ENCODE data around the gene DOCK2.
"Not testable (repeated sequence)": the region's sequence is repeated elsewhere in the genome, so short reads cannot be mapped to it uniquely, and the experiment has no call there.

The DOCK2 gene

DNA sequence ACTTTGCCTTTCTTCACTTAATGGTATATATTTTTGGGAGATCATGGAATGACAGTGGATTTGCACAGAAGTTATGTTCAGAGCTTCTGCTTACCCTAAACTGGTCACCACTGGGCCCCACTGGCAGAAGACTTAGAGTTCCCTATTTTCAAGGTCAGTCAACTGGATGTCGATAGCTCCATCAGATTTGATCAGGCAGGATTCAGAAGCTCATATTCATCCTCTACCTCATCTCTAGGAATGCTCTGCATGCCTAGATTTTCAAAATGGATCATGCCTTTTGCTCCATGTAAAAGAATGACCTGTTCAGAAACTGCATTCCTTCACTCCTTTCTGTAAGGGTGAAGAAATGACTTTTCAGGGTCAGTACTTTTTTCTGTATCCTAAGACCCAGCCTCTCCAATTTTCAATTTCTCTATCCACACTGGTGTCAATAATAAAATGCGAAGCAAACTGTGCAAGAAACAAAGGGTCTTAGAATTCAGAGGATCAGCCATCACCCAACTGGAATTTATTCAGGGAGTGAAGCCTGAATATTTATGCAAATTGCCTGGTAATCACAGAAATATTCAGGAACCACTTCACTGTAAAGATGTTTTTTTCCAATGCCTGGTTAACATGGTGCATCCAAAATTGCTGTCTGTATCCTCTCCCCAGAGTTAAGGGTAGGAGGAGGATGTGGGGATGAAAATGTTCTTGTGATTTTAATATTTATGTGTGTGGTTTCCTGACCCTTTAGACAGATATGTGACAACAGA, 125.4 kb downstream of the DOCK2 start:
- DNase-seq = no peak

DNA sequence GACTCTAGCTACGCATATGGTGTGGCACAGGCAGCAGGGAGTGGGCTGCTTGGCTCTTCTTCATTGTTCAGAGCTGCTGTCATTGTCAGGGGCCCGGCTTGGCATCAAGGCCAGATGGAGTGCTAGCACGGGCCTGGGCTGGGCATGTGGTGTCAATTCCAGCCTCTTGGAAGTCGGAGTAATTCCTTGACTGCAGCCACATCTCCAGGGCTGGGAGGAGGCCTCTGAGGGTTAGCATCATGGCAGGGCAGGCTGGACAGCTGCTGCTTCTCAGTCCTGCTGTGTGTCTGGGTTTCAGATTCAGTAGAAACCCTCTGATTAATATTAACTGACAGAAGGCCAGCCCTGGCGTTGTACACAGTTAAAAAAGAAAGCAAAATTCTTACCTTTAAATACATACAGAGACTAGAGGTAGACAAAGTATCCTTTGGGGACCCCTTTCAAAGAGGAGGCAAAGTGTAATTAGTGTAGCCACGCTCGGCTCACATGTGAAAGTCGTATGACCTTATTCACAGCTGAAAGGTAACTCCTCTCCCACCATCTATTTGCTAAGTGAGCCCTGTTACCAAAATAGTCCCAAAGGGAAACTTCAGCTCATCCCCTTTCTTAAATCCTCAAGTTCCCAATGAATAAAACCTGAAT, 126.4 kb downstream of the DOCK2 start:
- no peak for DNase-seq

DNA sequence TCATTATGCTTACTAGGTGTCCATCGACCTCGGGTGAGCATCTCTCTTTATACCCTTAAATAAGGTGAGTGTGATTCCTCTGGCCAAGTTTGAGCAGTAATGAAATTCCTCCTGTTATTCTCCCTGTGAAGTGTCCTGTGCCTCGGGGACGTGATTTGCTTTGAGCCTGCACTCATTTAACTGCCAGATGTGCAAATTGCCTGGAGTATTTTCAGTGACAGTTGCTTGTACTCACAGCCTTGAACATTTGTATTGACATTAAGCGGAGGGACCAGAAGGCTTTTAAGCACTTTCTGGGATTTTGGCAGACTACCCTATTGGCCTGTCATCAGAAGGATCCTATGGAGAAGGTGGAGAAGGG, 126.9 kb downstream of the DOCK2 start:
- no peak for DNase-seq

- no peak for DNase-seq
Measured at GRCh38 chr5:169765176-169765996, 128.3 kb downstream of the DOCK2 start.

DNA sequence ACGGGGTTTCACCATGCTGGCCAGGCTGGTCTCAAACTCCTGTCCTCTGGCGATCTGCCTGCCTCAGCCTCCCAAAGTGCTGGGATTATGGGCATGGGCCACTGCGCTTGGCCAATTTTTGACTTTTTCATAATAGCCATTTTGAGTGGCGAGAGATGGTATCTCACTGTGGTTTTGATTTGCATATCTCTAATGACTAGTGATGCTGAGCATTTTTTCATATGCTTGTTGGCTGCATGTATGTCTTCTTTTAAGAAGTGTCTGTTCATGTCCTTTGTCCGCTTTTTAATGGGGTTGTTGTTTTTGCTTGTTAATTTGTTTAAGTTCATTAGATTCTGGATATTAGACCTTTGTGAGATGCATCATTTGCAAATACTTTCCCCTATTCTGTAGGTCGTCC, 129.9 kb downstream of the DOCK2 start:
- not testable (repeated sequence) for DNase-seq

GRCh38 chr5:169767938-169768337, 130.9 kb downstream of the DOCK2 start:
- DNase-seq = no peak

DNA sequence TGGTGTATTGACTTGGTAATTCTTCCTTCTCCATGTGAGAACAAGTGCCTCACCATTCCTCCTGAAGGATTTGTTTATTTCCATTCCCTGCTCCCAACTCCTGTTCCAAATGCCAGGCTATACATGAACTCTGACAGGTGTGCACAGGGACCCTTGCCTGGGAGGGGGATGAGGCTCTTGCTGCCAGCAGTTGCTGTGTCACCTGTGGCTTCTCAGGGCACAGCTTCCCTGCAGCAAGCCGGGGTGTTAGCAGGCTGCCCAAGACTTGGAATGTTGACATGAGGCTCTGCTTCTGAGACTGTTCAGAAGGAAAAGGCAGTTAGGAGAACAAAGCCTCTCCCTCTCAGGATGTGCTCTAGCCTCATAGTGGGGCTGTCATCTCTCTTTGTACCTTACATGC, 131.3 kb downstream of the DOCK2 start:
- no peak for DNase-seq

DNA sequence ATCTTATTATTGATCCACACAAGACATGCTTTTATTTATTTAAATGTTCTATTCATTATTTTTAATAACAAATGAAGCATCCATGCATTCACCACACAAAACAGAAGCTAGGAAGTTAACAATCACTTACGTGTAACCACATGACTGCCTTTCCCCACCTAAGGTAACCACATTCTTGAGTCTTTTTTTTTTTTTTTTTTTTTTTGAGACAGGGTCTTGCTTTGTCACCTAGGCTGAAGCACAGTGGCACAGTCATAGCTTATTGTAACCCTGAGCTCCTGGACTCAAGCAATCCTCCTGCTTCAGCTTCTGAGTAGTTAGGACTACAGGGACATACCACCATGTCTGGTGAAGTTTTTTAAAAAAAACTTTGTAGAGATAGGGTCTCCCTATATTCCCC, 133.0 kb downstream of the DOCK2 start:
- no peak for DNase-seq

DNA sequence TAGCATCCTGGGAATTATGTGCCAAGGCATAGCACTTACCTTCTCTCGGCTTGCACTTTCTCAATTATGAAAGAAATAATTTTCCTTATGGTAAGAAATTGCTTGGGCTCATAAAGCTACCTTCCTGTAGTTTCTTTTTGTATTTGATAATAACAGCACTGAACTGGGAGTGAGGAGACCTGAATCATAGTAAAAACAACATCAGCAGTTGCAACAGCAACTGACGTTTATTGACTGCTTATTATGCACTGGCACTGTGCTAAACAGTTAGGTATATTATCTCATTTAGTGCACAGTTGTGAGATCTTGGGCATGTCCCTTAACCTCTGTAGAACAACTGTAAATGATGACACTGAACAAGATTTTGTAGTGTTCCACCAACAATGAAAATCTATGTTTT, 135.2 kb downstream of the DOCK2 start:
- DNase-seq = no peak

GRCh38 chr5:169772688-169773087, 135.6 kb downstream of the DOCK2 start:
- no peak for DNase-seq

DNA sequence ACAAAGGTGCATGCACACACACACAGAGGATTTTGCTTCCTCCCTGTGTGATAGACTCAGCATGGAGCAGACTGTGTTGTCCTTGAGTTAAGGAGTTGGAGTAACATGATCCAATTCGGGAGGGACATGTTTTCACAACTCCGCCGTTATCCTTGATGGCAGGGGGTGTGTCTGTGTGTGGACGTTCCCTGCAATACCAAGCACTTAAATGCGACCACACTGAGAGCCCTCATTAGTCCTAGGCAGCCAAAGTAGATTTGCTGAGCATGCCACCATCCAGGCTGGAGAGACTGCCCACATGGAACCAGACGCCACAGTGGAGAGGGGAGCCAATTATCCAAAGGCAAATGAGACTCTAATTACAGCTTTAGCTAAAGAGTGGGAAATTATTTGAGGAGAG, 140.1 kb downstream of the DOCK2 start:
- no peak for DNase-seq

DNA sequence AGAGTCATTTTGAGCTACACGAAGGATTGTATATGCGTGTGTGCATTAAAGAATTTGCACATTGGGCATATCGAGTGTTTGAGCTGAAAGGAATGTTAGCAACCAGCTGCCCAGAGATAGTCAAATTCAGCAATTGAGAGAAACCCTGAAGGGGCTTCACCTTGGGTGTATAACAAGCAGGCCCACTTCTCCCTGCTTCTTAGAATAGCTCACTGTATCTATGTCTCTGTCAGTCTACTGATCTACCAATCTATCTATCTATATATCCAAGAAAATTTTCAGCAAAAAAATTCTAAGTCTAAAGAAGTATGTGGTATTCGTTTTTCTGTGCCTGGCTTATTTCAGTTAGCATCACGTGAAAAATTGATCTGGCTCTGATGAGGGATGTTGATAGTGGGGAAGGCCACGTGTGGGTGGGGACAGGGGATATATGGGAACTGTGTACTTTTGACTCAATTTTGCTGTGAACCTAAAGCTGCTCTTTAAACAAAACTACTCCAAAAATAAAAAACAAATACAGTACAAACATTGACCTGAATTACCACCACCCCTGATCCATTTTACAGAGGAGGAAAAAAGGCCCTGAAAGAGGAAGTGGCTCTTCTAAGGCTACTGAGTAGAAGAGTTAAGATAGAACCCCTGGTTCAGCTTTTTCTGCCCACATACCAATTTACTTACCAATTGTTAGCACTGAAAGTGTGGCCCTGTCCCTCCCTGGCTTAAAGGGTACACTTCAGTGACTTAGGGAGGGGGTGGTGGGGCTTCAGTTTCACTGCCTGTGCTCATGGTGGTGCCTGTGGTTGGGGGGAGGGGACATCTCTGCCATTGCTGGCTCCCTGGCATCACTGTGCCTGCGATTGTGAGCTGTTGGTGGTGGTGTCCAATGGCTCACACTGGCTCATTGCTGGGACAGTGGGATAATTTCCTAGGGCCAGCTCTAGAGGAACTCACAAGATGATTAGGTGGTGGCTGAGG, 141.8 kb downstream of the DOCK2 start:
- no peak for DNase-seq

DNA sequence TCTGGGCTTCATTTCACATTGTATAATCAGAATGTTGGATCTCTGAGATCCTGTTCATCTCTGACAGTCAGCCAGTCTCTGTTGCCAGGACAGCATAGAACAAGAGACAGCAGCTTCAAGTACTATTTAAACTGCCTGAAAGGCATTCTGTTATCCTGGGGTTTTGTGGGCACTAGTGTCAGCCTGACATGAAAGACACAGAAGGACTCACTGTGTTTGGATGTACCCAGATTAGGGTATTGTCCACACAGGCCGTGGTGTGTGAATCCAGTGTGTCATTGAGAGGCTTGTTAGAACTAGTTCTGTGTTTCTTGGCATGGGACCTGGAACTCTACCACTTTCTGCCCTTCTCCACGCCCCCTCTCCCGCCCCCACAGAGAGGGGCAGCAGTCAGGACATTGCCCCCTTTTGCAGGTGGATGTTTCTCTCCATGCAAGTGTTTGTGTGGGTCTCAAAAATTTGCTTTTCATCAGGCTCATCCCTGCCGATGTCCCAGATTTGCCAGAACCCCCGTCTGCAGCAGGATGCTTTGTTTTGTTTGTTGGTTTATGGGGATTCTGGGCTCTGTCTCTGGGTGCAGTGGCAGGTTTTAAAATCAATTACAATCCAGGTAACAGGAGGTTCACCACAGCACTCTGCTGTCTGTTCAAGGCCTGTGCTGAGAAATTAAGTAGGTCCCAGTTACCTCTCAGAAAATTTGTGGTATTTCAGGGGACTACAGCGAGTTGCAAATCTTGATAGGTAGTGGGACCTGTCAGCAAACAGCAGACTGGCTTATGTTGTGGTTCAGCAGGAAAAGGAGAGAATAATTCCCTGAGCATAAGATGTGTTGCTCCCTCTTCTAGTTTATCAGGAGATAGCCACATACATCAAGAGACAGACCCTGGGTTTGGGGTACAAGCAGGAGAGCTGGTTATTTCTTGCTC, 144.6 kb downstream of the DOCK2 start:
- DNase-seq = no peak

GRCh38 chr5:169785771-169786618, 148.9 kb downstream of the DOCK2 start:
- DNase-seq = no peak

GRCh38 chr5:169788168-169788567, 151.1 kb downstream of the DOCK2 start:
- DNase-seq = no peak

- no peak for DNase-seq
Measured at GRCh38 chr5:169789417-169789940, 152.4 kb downstream of the DOCK2 start.

- DNase-seq = no peak
Measured at GRCh38 chr5:169791251-169791650, 154.2 kb downstream of the DOCK2 start.

GRCh38 chr5:169795338-169795737, 158.3 kb downstream of the DOCK2 start:
- no peak for DNase-seq

- DNase-seq = no peak
Measured at GRCh38 chr5:169796731-169797130, 159.7 kb downstream of the DOCK2 start.

DNA sequence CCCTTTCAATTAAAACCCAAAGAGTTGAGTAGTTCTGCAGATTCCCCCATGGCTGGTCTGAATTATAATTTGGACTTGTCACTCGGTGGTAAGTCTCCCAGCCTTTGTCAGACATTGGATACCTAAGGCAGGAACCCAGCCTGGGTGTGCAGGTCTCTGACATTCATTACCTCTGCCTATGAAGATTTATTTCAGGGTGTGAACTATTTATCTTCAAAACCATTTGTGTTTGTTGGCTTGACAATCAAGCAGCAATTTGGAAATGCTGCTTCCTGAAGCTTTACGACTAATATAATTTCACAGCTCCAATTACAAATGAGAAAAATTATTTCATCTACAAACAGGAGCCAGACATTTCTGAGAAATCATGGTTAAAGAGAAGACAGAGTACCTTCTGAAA, 160.5 kb downstream of the DOCK2 start:
- DNase-seq = no peak
